ENCODE measurements around the gene TCF19.
A peak's percentile ranks its signal among the peaks of the same experiment; 100 is the strongest.
"Not testable (repeated sequence)": the region's sequence is repeated elsewhere in the genome, so short reads cannot be mapped to it uniquely, and the experiment has no call there.

The TCF19 gene

DNA sequence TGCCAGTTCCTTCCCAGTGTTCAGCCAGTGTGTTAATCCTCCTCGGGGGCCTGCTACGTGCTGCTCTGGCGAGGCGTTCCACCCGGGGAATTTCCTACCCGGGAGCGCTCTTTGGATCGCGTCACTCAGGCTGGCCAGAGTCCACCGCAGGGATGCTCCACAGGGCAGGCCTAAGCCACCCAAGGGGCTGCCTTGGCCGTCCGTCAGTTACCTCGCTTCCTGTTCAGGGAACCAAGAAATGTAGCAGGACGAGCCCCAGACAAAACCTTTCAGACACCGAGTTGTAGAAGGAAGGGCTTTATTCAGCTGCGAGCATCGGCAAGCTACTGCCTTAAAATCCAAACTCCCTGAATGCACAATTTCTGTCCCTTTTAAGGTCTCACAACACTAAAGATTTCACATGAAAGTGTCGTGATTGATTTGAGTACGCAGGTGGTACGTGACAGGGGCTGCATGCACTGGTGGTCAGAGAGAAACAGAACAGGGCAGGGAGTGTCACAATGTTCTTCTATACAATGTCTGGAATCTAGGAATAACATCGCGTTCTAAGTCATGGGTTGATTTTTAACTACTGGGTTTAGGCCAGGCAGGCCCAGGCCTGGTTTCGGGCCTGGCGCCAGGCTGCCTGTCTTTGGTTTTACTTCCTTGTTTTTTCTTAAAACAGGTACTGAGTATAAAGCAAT, 27.8 kb downstream of the TCF19 start:
- no peak for FAIRE-seq

DNA sequence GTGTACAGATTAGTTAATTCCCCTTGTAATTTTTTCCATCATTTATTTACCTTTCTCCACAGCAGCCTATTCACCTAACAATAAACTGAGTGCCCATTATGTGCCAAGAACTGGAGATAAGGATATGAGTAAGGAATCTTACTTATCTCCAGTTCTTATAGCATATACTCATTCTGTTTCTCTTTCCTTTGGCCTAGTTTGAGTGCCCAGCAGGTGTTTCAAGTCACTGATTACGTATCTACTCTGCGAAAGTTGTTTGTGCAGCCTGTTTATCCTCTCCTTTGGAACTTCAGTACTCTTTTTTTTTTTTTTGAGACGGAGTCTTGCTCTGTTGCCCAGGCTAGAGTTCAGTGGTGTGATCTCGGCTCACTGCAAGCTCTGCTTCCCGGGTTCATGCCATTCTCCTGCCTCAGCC, 29.4 kb downstream of the TCF19 start:
- no peak for FAIRE-seq

- FAIRE-seq: not testable (repeated sequence)
Measured at GRCh38 chr6:31189223-31189622, 30.8 kb downstream of the TCF19 start.

DNA sequence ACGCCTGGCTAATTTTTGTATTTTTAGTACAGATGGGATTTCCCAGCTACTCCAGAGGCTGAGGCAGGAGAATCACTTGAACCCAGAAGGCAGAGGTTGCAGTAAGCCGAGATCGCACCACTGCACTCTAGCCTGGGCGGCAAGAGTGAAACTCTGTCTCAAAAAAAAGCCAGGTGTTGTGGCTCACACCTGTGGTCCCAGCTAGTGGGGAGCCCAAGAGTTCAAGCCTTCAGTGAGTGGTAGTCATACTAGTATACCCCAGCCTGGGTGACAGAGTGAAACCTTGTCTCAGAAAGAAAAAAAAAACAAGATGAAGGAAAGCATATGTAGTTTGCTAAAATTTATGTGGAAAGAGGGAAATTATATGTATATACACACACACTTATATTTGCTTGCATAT, 32.1 kb downstream of the TCF19 start:
- no peak for FAIRE-seq

- FAIRE-seq: not testable (repeated sequence)
Measured at GRCh38 chr6:31192431-31193105, 34.2 kb downstream of the TCF19 start.

DNA sequence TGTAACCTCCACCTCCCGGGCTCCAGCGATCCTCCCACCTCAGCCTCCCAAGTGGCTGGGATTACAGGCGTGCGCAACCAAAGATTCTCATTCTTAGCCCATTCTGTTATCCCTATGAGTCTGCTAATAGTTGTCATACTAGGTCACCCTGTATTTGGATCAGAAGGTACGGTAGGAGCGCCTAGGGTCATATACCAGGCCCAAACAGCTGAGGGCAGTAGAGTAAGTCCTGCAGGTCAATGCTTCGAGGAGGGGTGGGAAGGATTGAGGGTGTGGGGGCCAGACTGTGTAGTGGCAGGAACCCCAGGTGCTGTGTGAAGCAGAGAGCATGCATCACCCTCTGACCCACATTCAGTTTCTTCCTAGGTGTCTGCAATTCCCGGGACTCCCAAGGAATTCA, 34.8 kb downstream of the TCF19 start:
- no peak for FAIRE-seq

DNA sequence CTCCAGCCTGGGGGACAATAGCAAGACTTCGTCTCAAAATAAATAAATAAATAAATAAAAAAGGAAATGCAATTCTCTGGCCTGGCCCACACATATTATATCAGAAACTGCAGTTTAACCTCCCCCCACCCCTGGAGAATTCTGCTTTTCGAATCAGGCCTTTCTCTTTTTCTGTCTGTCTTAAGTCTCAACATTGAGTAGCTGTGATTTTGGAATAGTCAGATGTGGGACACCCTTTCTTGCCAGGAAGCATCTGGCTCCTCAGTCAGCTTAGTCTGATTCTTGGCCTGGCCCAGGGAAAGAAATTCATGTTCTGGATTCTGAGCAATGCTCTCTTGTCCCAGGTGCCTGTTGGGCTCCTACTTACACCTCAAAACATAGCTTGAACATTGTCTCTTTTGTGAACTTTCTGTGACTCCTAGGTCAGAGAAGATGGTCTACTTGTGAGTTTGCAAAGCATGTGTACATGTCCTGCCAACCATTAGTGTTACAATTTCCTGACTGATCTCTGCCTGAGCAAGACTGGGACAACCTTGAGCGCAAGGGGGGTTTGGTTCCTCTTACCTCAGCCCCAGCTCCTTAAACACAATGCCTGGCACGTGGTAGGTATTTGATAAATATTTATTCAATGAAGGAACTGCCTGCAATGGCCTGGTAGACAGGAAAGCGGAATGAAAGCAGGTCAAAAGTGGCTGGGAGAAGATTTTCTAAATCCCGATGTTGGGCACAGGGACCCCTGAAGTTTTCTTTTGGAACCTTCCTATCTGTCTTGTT, 35.9 kb downstream of the TCF19 start:
- no peak for FAIRE-seq

DNA sequence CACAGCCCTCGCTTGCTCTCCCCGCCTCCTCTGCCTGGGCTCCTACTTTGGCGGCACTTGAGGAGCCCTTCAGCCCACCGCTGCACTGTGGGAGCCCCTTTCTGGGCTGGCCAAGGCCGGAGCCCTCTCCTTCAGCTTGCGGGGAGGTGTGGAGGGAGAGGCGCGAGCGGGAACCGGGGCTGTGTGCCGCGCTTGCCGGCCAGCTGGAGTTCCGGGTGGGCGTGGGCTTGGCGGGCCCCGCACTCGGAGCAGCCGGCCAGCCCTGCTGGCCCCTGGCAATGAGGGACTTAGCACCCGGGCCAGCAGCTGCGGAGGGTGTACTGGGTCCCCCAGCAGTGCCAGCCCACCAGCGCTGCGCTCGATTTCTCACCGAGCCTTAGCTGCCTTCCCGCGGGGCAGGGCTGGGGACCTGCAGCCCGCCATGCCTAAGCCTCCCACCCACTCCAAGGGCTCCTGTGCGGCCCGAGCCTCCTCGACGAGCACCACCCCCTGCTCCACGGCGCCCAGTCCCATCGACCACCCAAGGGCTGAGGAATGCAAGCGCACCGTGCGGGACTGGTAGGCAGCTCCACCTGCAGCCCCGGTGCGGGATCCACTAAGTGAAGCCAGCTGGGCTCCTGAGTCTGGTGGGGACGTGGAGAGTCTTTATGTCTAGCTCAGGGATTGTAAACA, 37.1 kb downstream of the TCF19 start:
- FAIRE-seq: not testable (repeated sequence)

DNA sequence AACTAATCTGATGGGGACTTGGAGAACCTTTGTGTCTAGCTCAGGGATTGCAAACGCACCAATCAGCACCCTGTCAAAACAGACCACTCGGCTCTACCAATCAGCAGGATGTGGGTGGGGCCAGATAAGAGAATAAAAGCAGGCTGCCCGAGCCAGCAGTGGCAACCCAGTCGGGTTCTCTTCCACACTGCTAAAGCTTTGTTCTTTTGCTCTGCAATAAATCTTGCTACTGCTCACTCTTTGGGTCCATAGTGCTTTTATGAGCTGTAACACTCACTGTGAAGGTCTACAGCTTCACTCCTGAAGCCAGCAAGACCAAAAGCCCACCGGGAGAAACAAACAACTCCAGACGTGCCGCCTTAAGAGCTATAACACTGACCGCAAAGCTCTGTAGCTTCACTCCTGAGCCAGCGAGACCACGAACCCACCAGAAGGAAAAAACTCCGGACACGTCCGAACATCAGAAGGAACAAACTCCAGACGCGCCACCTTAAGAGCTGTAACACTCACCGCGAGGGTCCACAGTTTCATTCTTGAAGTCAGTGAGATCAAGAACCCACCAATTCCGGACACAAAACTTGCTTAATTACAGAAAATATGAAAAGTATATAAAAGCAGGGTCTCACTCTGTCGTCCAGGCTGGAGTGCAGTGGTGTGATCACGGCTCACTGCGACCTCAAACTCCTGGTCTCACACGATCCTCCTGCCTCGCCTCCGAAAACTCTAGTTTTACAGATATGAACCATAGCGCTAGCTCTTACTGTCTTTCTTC, 38.0 kb downstream of the TCF19 start:
- FAIRE-seq: not testable (repeated sequence)

GRCh38 chr6:31197559-31198305, 39.3 kb downstream of the TCF19 start:
- peak; percentile 67 for FAIRE-seq

DNA sequence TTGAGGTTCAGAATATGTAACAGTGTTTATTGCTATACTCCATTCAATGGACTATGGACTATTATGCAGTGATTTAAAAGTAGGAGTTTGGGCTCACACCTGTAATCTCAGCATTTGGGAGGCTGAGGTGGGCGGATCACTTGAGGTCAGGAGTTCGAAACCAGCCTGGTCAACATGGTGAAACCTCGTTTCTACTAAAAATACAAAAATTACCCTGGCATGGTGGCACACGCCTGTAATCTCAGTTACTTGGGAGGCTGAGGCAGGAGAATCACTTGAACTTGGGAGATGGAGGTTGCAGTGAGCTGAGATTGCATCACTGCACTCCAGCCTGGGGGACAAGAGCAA, 40.7 kb downstream of the TCF19 start:
- FAIRE-seq: not testable (repeated sequence)

GRCh38 chr6:31202259-31203166, 44.1 kb downstream of the TCF19 start:
- no peak for FAIRE-seq

DNA sequence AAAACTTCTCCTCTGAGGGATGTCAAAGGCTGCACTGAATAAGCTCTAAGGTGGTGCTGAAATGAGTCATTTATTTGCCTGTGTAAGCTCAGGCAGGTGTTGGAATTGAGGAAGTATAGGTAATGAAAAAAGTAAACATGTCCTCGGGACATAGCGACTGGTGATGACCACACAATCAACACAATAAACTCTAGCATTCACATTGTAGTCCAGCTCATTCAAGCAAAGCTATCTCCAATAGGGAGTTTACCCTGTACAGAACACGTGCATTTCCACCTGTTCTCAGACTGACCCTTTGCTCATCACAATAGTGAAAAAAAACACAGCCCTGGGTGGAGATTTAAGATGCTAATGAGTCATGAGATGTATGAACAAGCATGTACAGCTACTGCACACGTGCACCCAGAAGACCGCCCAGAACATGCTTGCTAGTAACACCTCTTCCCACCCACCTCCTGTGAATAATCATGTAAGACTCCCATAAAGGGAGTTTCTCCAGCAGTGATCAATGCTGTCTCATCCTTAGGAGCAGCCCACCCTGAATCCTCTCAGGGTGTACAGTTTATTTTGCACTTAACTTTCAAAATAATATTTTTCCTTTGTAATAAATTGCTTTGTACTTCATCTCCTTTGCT, 45.1 kb downstream of the TCF19 start:
- FAIRE-seq: no peak

- FAIRE-seq: no peak
Measured at GRCh38 chr6:31204751-31205145, 46.4 kb downstream of the TCF19 start.

DNA sequence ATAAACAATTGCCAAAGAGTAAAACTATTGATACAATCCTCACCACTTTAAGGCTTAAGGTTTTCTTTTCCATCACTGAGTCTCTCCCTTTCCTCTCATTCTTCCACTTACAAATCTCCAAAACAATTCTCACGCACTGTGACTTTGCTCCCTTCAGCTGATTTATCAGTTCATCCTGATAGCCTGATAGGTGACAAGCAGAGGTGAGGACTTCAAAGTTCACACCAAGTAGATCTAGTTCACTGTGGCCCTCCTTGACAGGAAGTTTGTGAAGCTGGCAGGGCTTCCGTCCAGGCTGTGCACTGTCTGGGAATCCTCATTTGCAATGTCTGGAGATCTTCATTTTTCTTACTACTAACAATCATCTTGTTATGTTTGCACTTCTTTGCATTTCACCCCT, 47.2 kb downstream of the TCF19 start:
- FAIRE-seq: no peak

GRCh38 chr6:31208506-31208905, 50.1 kb downstream of the TCF19 start:
- no peak for FAIRE-seq

DNA sequence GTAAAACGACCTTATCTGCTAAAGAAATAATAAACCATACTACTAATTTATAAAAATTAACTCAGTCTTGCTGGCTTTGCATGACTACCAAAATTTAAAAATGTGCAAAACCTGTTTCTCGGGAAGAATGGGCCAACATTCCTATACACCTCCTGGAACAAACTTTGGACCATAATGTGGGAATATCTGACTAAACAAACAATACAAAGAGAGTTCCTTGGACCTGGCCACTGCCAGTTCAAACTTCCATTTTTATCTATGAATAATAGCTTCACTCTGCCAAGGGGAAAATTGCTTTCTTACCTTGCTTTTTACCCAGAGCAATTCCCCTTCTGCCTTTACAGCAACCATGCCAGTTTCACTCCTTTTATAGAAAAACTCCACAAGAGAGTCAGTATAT, 50.7 kb downstream of the TCF19 start:
- FAIRE-seq: no peak

DNA sequence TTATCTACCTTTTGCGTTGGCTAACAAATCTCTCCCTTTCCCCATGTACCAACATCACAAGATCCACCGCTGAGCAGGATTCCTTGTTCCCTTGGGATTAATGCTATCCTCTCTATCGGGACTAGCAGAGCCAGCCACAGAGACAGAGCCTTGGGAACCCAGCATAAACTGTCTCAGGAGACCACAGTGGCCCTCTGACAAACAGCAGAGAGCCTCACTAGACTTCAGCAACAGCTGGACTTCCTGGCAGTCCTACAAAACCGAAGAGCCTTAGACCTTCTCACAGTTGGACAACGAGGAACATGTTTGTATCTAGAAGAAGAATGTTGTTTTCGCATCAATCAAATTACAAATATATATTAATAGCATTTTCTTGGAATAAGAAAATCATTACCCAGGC, 51.7 kb downstream of the TCF19 start:
- FAIRE-seq: no peak

- no peak for FAIRE-seq
Measured at GRCh38 chr6:31210741-31211532, 52.5 kb downstream of the TCF19 start.

Measured in A204.1 (cell line).